ACC112 (cell line): Measurements from ENCODE around the gene SIMC1.

ENCODE experiments used
- H2AFZ ChIP-seq: fragments of 200-600 bp; sonication (generic); one replicate; pipeline ENCODE4 v1.6.0; 2017; ENCODE audit warnings: antibody characterized with exemption, low read length; ENCODE audit not compliant: unreplicated experiment
- H3K27ac ChIP-seq: fragments of 200-600 bp; sonication (generic); 2 replicates; pipeline ENCODE4 v1.5.1; 2014; ENCODE audit warnings: low read depth, mild to moderate bottlenecking, antibody characterized with exemption, low read length, moderate library complexity
- H3K27me3 ChIP-seq: fragments of 200-600 bp; sonication (generic); 2 replicates; pipeline ENCODE4 v1.6.1; 2014; ENCODE audit warnings: mild to moderate bottlenecking, antibody characterized with exemption, low read length, moderate library complexity, mixed read lengths; ENCODE audit not compliant: insufficient read depth
- H3K36me3 ChIP-seq: fragments of 200-600 bp; sonication (generic); 2 replicates; pipeline ENCODE4 v1.6.1; 2016; ENCODE audit warnings: mild to moderate bottlenecking, antibody characterized with exemption, low read length, moderate library complexity, mixed read lengths; ENCODE audit not compliant: insufficient read depth
- H3K4me1 ChIP-seq: fragments of 200-600 bp; sonication (generic); one replicate; pipeline ENCODE4 v1.6.1; 2016; ENCODE audit warnings: low read length, mixed read lengths; ENCODE audit not compliant: insufficient read depth, unreplicated experiment, control insufficient read depth
- H3K4me3 ChIP-seq: fragments of 200-600 bp; sonication (generic); 2 replicates; pipeline ENCODE4 v1.5.1; 2014; ENCODE audit warnings: mild to moderate bottlenecking, low read depth, low read length
- H3K79me2 ChIP-seq: fragments of 200-600 bp; sonication (generic); one replicate; pipeline ENCODE4 v1.6.0; 2016; ENCODE audit warnings: low read length; ENCODE audit not compliant: control insufficient read depth, unreplicated experiment, insufficient read depth

SIMC1 gene

GRCh38 chr5:176382721-176383120, 144.5 kb downstream of the SIMC1 start:
- H3K79me2 ChIP-seq, result peaks cover 25% of the 10 kb centered on the region
- no peaks in the 10 kb centered on the region for H3K27me3 ChIP-seq
- peaks cover 15% of the 10 kb centered on the region for H3K4me1 ChIP-seq
- H3K4me3 ChIP-seq, result no peak overlapping the region
- H3K36me3 ChIP-seq, result peaks cover 12% of the 10 kb centered on the region; the same call in 1 of the 2 replicates
- no peak overlapping the region for H3K27ac ChIP-seq
- H2AFZ ChIP-seq, result no peak overlapping the region

GRCh38 chr5:176383248-176383905, 145.2 kb downstream of the SIMC1 start:
- peaks cover 12% of the 10 kb centered on the region; the same call in 1 of the 2 replicates for H3K36me3 ChIP-seq
- no peak overlapping the region for H3K4me3 ChIP-seq
- H2AFZ ChIP-seq, result no peak overlapping the region
- no peak overlapping the region for H3K27ac ChIP-seq
- H3K27me3 ChIP-seq, result no peaks in the 10 kb centered on the region
- H3K4me1 ChIP-seq, result peaks cover 15% of the 10 kb centered on the region
- peaks cover 32% of the 10 kb centered on the region for H3K79me2 ChIP-seq

- no peak overlapping the region for H3K4me3 ChIP-seq
- H3K27me3 ChIP-seq, result no peaks in the 10 kb centered on the region
- H2AFZ ChIP-seq, result no peak overlapping the region
- no peak overlapping the region for H3K27ac ChIP-seq
- H3K4me1 ChIP-seq, result peaks cover 15% of the 10 kb centered on the region
- H3K36me3 ChIP-seq, result peaks cover 12% of the 10 kb centered on the region; the same call in 1 of the 2 replicates
- H3K79me2 ChIP-seq, result peaks cover 32% of the 10 kb centered on the region
These were observed 145.7 kb downstream of the SIMC1 start for GRCh38 chr5:176383961-176384360.

- H3K79me2 ChIP-seq, result peaks cover 32% of the 10 kb centered on the region
- no peak overlapping the region for H3K4me3 ChIP-seq
- H3K27ac ChIP-seq, result no peak overlapping the region
- H3K36me3 ChIP-seq, result peaks cover 12% of the 10 kb centered on the region; the same call in 1 of the 2 replicates
- no peak overlapping the region for H2AFZ ChIP-seq
- H3K27me3 ChIP-seq, result no peaks in the 10 kb centered on the region
- H3K4me1 ChIP-seq, result peaks cover 15% of the 10 kb centered on the region
These were observed 146.2 kb downstream of the SIMC1 start for GRCh38 chr5:176384366-176384930.

- Histone ChIP-seq H3K36me3 (peaks cover 12% of the 10 kb centered on the region; the same call in 1 of the 2 replicates), H3K27ac (no peak overlapping the region), H3K4me3 (no peak overlapping the region), H2AFZ (no peak overlapping the region), H3K27me3 (no peaks in the 10 kb centered on the region), H3K79me2 (peaks cover 32% of the 10 kb centered on the region), H3K4me1 (peaks cover 15% of the 10 kb centered on the region)
These were observed 146.8 kb downstream of the SIMC1 start for GRCh38 chr5:176384991-176385390.

GRCh38 chr5:176386491-176386890, 148.3 kb downstream of the SIMC1 start:
- Histone ChIP-seq H3K27ac (no peak overlapping the region), H3K36me3 (peaks cover 7% of the 10 kb centered on the region; the same call in 1 of the 2 replicates), H3K4me3 (peak overlapping the region; percentile 84; the same call in 1 of the 2 replicates), H2AFZ (no peak overlapping the region), H3K27me3 (no peaks in the 10 kb centered on the region), H3K79me2 (peaks cover 35% of the 10 kb centered on the region), H3K4me1 (peaks cover 15% of the 10 kb centered on the region)

- no peaks in the 10 kb centered on the region for H3K27me3 ChIP-seq
- peaks cover 7% of the 10 kb centered on the region; the same call in 1 of the 2 replicates for H3K36me3 ChIP-seq
- peaks cover 15% of the 10 kb centered on the region for H3K4me1 ChIP-seq
- H2AFZ ChIP-seq, result no peak overlapping the region
- H3K27ac ChIP-seq, result peak overlapping the region; percentile 87
- peak overlapping the region; percentile 84 for H3K4me3 ChIP-seq
- H3K79me2 ChIP-seq, result peaks cover 35% of the 10 kb centered on the region
These were observed 149.2 kb downstream of the SIMC1 start for GRCh38 chr5:176387384-176387925.

GRCh38 chr5:176388003-176388443, 149.8 kb downstream of the SIMC1 start:
- peak overlapping the region; percentile 36 for H2AFZ ChIP-seq
- H3K4me3 ChIP-seq, result peak overlapping the region; percentile 84
- no peaks in the 10 kb centered on the region for H3K27me3 ChIP-seq
- peaks cover 15% of the 10 kb centered on the region for H3K4me1 ChIP-seq
- H3K79me2 ChIP-seq, result peaks cover 35% of the 10 kb centered on the region
- peak overlapping the region; percentile 87 for H3K27ac ChIP-seq
- H3K36me3 ChIP-seq, result peaks cover 7% of the 10 kb centered on the region; the same call in 1 of the 2 replicates

GRCh38 chr5:176388444-176389134, 150.4 kb downstream of the SIMC1 start, which contains the start of the genes HIGD2A and NOP16:
HIGD2A (plus strand) TSS chr5:176388751; CDS start chr5:176388820, 69 bp downstream.
NOP16 (minus strand) TSS chr5:176388598; CDS start chr5:176388539, 59 bp downstream.
- Histone ChIP-seq H3K4me3 (peak within 1 kb of the TSS; percentile 84), H2AFZ (peak within 1 kb of the TSS; percentile 52), H3K4me1 (peaks cover 15% of the 10 kb centered on the region), H3K36me3 (peaks cover 7% of the 10 kb centered on the region; the same call in 1 of the 2 replicates), H3K27ac (peak within 1 kb of the TSS; percentile 87), H3K27me3 (no peaks in the 10 kb centered on the region), H3K79me2 (peaks cover 35% of the 10 kb centered on the region)
